ENCODE measurements around the gene KLHDC7A.
"Not testable (repeated sequence)": the region's sequence is repeated elsewhere in the genome, so short reads cannot be mapped to it uniquely, and the experiment has no call there.

The KLHDC7A gene

GRCh38 chr1:18447509-18448220 is 33.1 kb upstream of the KLHDC7A start:
- TF ChIP-seq CTCF (IDR thresholded peaks at IDR 0.05; ENCODE audit: low read depth, low read length) = no peak

GRCh38 chr1:18448889-18449288 is 31.8 kb upstream of the KLHDC7A start:
- no peak for TF ChIP-seq CTCF (IDR thresholded peaks at IDR 0.05; ENCODE audit: low read depth, low read length)
- H3K4me3 ChIP-seq (ENCODE audit: low read depth, low read length) = no peak overlapping the region

More at GRCh38 chr1:18447509-18448220, 33.1 kb upstream of the KLHDC7A start:
- H3K4me3 ChIP-seq (ENCODE audit: low read depth, low read length) = no peak overlapping the region

GRCh38 chr1:18452550-18452949 is 28.2 kb upstream of the KLHDC7A start:
- H3K4me3 ChIP-seq (ENCODE audit: low read depth, low read length) = no peak overlapping the region
- no peak for TF ChIP-seq CTCF (IDR thresholded peaks at IDR 0.05; ENCODE audit: low read depth, low read length)

- no peak overlapping the region for H3K4me3 ChIP-seq (ENCODE audit: low read depth, low read length)
- TF ChIP-seq CTCF (IDR thresholded peaks at IDR 0.05; ENCODE audit: low read depth, low read length) = no peak
Measured at GRCh38 chr1:18458133-18459092, 22.3 kb upstream of the KLHDC7A start.

- no peak for TF ChIP-seq CTCF (IDR thresholded peaks at IDR 0.05; ENCODE audit: low read depth, low read length)
- no peak overlapping the region for H3K4me3 ChIP-seq (ENCODE audit: low read depth, low read length)
Measured at GRCh38 chr1:18461656-18462055, 19.1 kb upstream of the KLHDC7A start.

GRCh38 chr1:18462517-18462916 is 18.2 kb upstream of the KLHDC7A start:
- not testable (repeated sequence) for H3K4me3 ChIP-seq (ENCODE audit: low read depth, low read length)

- TF ChIP-seq CTCF (IDR thresholded peaks at IDR 0.05; ENCODE audit: low read depth, low read length) = no peak
- H3K4me3 ChIP-seq (ENCODE audit: low read depth, low read length) = no peak overlapping the region
Measured at GRCh38 chr1:18463063-18463462, 17.7 kb upstream of the KLHDC7A start.
